NCI-H2196 treated with DMSO at 0.1 percent for 48 hours (cell line): ENCODE data around the gene ABTB1.
"Not testable (repeated sequence)": the region's sequence is repeated elsewhere in the genome, so short reads cannot be mapped to it uniquely, and the experiment has no call there.

Source experiments
- DNase-seq: peaks from one replicate; lab custom pipeline; 2025; ENCODE audit not compliant: unreplicated experiment; lab: John Stamatoyannopoulos, UW

Gene ABTB1

DNA sequence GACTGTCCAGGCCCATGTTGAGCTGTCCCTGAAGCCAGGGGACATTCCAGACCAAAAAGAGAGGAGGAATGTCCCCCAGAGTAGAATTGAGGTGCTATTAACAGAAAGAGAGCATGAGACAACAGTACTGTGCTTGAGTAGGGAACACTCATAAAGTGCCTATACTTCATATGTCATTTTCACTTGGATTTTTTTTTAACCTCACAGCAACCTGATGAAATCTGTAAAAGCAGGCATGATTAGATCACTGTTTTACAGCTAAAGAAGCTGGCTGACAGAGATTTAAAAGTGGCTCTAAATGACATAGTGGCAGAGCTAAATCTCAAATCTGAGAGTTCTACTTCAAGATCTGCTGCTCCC lies 24.9 kb upstream of the ABTB1 start:
- no peak for DNase-seq

DNA sequence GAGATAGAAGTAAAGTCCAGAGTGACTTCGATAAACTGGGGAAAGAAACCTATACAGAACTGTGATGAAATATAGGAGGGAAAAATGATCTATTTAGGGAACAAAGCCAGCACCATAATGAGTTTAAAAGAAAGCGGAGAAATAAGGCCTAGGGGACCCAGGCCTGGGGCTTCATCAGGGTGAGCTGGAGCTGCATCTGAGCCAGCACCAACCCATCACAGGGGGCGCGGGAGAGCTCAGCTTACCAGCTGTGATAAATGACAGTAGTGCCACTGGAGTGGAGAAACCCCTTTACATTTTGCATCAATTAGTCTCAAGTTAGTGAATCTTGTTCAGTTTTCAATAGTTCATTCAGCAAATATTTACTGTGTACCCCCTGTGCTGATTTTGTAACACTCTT lies 22.5 kb upstream of the ABTB1 start:
- DNase-seq, result no peak

DNA sequence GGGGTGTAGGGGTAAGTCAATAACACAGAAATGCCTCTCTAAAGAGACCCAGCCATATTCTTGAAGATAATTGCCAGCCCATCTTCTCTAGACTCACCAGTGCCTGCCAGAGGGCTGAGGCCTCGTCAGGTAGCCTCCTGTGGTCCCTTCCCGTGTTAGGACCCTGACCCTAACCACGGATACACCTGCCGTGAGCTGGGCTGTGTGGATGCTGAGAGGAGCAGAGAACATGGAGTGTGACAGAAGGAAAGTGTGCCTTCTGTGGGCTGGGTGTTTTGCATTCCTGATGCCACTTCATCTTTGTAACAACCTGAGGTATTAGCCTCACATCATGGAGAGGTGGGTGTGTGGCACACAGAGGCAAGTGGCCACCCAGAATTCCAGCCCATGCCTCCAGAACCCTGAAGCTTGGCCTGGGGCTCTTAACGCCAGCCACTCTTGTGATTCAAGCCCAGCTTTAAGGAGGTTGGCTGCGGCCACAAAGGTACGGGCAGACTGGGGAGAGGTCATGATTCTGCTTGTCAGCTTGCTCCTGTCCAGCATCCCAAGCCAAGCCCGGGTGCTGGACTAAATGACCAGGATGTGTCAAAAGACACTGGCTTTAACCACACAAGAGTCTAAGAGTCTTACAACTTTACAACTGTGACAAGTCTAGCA lies 21.1 kb upstream of the ABTB1 start:
- DNase-seq, result no peak

DNA sequence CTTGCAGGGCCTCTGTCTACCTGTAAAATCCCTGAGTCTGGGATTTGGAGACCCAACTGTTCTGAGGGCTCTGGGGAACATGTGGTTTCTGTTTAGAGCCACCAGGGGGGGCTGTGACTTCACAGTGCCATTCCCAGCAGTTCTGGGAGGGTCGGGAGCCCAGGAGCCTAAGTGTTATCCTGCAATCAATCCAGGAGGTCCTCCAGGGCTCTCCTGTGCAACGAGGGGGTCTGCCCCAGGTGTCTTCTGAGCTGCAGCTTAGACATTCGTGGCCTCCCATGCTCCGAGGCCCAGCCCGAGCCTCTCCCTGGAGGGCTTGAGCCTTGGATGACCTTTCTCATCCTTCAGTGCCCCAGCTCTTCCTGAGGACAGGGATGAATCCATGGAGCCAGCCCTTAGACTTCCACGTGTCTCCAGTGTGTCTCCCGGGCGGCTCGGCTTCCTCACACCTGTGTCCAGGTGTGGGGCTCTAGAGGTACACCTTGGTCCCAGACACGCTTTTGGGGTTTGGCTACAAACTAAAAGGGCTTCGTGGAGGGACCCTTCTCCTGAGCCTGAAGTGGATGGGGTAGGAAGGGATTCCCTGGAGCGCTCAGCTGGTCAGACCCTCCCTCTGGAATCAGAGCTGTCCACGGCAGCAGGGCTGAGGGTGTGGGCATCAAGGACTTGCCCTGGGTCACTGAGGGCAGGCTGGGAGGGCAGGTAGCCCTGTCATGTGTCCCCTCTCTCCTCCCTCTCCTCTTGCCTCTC lies 20.3 kb upstream of the ABTB1 start:
- peak; percentile 62 for DNase-seq

DNA sequence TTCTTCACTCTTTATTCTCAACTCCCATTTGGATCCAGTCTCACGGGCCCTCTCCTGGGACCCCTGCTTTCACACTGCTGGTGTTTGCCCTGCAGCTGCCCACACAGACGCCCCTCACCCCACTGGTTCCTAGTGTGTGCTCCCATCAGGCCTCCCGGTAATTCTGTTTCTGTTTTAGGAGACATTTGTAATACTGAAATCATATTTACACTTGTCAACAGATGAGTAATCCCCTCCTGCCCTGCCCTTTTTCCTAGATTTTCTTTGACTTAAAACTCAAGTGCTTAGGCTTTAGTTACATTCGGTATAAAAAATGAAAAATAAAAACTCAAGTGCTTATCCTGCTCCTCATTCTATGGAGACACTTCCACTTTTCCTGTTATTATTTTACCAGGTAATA lies 18.4 kb upstream of the ABTB1 start:
- DNase-seq, result no peak

DNA sequence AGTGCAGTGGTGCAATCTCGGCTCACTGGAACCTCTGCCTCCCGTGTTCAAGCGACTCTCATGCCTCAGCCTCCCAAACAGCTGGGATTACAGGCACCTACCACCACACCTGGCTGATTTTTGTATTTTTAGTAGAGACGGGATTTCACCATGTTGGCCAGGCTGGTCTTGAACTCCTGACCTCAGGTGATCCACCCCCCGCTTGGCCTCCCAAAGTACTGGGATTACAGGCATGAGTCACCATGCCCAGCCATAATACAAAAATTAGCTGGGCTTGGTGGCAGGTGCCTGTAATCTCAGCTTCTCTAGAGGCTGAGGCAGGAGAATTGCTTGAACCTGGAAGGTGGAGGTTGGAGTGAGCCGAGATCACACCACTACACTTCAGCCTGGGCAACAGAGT lies 17.8 kb upstream of the ABTB1 start:
- not testable (repeated sequence) for DNase-seq

DNA sequence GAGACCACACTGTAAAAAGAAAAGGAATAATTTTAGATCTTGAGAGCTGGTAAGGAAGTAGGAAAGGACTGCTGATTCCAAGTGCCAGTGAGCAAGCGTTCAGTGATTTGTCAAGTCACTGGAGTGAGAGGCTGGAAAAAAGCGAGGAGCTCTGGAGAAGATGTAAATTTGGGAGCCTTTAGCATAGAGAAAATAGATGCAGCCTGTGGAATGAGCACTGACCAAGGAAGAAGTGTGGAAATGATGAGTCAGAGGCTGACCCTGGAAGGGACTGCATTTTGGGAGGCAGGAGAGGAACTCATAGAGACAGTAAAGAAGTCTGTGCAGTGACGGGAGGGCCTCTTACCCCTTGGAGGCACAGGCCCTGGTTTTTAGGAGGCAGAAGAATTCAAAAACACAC lies 17.1 kb upstream of the ABTB1 start:
- DNase-seq, result no peak

DNA sequence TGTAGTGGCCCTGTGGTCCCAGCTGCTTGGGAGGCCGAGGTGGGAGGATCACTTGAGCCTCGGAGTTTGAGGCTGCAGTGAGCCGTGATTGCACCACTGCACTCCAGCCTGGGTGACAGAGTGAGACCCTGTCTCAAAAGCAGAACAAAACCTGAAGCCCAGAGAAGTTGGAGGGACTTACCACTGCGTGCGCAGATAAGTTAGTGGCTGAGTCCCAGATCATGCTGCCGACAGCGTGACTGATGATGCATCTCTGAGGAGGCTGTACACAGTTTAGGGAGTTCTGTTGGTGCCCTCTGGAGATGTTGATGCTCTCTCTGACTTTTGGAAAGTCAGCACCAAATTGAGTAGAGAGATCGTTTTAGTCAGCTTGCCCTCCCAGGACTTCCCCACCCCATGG lies 15.8 kb upstream of the ABTB1 start:
- no peak for DNase-seq

DNA sequence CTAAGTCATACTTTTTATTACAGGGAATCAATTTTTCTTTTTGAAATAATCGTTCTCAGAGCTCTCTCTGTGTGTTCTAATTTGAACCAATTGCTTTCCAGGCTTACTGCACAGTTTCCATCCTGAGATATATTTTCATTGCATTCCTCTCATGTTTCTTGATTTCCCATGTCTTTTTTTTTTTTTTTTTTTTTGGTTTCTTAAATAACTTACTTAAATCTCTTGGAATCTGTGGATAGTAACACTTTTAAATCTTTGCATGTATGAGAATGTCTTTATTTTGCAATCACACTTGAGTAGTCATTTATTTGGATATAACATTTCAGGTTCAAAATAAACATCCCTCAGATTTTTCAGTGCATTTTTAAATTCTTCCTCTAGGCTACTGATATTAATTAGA lies 14.5 kb upstream of the ABTB1 start:
- no peak for DNase-seq

DNA sequence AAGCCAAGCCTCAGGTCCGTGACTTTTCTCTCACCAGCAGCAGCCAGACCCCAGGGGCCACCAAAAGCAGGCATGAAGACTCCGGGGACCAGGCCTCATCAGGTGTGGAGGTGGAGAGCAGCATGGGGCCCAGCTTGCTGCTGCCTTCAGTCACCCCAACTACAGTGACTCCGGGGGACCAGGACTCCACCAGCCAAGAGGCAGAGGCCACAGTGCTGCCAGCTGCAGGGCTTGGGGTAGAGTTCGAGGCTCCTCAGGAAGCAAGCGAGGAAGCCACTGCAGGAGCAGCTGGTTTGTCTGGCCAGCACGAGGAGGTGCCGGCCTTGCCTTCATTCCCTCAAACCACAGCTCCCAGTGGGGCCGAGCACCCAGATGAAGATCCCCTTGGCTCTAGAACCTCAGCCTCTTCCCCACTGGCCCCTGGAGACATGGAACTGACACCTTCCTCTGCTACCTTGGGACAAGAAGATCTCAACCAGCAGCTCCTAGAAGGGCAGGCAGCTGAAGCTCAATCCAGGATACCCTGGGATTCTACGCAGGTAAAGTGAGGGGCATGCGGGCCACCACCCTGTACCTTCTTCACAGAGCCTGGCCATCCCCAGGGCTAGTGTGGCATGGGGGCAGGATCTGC lies 12.0 kb upstream of the ABTB1 start:
- no peak for DNase-seq

DNA sequence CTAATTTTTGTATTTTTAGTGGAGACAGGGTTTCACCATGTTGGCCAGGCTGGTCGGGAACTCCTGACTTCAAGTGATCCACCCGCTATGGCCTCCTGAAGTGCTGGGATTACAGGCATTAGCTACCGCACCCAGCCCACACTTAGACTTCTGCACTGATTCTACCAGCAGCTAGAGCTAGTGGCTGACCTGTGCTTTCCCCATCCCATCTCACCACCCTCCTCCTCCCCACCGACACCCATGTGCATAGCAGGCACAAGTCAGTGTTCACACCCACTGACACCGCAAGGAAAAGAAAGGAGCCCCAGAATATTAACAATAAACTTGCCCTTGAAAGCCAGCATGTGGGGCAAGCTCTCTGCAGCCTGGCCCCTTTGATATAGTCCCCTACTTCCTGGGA lies 11.2 kb upstream of the ABTB1 start:
- DNase-seq, result no peak

DNA sequence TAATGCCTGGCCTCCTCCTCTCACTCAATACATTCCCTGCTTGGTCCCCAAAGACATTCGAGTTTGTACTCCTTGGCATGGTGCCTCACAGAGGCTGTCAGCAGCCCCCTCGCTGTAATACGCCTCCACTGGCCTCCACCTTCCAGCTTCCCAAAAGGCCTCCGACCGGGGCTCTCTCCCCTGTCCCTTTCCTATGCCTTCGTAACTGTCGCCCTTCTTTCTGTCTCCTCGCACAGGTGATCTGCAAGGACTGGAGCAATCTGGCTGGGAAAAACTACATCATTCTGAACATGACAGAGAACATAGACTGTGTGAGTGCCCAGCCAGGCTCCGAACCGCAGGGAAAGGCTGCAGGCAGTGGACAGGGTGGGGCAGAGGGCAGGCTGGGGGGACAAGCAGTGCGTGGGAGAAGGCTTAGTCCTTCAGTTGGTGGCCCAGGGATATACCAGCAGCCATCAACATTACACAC lies 10.7 kb upstream of the ABTB1 start:
- DNase-seq, result no peak

DNA sequence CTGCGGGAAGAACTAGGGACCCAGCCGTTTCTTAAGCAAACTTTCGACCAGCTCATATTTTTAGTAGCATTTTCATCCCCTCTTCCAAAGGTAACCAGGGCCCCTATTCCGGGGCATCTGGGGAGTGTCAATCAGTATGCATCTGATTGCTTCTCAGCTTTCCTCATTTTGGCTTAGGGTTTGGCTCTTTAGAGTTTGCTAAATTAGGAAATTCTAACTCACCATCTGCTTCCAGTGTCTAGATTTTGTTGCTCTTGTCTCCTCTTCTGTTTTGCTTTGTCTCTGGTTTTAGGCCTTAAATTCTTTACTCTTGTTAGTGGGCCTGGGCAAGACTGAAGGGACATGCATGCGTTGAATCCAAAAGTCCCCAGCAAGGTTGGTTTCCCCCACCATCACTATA lies 9.6 kb upstream of the ABTB1 start:
- no peak for DNase-seq

DNA sequence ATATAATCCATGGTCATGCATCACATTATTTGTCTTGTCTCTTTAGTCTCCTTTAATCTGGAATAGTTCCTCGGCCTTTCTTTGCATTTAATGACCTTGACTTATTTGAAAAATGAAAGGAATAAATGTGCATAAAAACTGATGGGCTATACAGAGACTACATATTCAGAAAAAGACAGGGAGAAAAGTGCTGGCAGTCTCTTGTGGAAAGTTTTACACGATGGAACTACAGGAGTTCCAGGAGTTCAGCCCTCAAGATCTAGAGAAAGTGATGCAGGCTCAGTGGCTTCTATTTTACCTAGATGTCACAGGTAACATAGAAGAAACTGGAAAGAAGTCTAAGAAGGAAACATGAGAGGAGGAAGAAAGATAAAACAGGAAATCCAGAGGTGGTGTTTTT lies 7.6 kb upstream of the ABTB1 start:
- DNase-seq, result no peak

DNA sequence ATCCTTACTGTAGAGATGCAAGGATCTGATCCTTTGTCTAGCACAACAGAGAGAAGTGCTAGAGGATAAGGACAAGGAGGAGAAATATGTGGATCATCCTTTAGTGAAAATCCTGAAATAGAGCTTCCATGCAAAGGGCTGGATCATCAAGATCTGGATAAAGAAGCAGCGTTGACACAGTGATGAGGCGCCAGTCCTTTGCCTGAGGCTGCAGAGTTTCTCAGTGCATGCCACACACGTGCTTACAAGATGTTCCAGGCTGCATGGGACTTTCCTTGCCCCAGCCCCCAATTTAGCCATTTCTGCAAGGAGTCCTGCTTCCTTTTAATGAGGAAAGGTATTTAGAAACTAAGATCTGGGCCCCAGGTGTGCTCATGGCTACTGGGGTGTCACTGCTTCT lies 7.2 kb upstream of the ABTB1 start:
- no peak for DNase-seq

DNA sequence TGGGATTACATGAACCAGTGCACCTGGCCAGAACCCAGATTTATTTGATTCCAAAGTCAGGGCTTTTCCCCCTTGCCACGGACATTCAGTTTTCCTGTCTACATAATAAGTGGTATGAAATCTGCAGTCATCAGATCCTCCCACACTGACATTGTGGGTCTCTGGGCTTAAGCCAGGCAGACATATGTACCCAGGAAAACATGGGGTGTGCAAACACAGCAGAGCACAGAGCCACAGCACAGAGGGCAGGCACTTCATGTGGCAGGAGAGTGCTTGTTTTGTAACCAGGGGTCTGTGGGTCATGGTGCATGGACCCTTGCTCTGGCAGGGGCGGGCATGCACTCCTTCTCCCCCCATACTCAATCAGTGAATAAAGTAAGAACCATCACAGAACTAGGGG lies 6.1 kb upstream of the ABTB1 start:
- DNase-seq, result no peak

DNA sequence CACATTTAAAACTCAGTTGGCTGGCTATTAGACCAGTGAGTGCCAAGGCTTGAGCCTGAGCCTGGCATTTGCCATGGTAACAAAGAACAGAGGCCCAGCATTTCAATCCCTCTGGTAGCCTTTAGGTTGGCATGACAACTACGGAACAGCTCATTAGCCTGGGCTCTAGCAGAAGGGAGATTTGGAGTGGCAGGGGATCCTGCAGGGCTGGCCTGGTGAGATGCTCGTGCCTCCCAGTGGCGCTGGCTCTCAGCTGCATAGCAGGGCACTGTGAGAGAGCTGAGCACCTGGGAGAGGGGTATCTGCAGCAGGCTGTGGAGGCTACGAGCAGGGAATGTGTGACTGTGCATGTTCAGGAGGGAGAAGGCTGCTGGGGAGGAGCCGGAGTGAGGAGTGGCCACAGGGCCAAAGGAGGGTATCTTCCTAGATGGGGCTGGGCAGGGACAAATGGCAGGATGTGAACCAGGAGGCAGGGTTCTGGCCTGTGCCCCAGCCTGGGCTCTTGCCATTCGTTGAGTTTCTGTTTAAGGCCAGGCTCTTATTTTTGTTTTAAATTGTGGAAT lies 5.6 kb upstream of the ABTB1 start:
- DNase-seq, result no peak

DNA sequence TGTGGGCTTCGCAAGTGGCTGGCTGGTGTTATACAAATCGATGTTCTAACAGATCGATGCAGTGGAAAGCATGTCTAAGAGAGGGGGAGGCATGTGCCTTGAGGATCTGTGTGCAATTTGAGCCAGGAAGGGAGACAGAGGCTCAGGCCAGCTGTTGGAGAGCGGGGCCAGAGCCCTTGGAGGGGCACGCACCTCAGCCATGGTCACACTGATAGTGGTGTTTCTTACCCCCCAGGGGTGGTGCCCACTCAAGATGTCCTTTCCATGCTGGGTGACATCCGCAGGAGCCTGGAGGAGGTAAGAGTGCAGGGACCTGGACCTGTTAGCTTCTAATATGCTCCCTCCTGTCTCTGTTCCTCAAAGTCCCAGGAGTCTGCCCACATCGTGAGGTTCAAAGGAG lies 3.8 kb upstream of the ABTB1 start:
- DNase-seq, result no peak

DNA sequence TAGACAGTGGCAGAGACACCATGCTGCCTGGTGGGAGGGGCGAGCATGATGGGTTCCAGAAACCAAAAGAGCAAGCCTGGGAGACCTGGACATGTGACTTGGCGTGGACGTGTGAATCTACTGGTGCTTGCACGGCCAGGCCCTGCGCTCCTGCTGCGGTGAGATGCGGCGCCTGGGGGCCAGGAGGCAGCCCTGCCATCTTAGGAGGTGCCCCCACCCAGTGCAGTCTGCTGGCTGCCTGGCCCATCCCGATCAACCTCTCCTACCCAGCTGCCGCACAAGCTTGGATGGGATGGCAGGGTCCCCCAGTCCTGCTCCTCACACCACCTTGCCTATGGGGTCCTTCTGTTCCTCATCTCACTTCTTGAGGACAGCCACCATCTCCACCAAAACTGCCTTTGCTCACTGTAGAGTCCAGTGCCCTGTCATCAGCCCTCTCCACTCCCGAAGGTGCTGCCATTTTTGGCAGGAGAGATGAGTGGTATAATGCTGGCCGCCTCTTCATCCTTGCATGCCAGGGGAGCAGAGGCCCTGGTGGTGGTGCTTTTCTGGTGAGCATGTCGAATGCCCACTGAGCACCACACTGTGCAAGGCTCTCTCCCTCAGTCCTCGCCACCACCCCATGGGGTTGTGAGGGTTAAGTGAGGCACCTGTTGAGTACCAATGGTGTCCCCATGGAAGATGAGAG lies 3.1 kb upstream of the ABTB1 start:
- DNase-seq, result no peak

DNA sequence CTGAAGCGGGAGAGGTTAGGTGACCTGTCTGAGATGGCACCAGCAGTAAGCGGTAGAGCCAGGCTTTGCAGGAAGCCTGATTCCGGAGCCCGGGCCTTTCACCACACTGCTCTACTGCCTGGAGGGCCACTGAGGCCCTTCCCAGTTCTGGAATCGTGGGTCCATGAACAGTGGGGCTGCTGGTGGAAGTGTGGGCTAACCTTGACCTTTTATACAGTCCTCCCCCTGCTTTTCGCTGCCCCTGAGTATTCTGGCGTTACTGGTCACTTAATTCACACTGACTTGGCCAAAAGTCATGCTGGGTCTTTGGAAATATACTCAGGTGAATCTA lies 2.6 kb upstream of the ABTB1 start:
- no peak for DNase-seq

DNA sequence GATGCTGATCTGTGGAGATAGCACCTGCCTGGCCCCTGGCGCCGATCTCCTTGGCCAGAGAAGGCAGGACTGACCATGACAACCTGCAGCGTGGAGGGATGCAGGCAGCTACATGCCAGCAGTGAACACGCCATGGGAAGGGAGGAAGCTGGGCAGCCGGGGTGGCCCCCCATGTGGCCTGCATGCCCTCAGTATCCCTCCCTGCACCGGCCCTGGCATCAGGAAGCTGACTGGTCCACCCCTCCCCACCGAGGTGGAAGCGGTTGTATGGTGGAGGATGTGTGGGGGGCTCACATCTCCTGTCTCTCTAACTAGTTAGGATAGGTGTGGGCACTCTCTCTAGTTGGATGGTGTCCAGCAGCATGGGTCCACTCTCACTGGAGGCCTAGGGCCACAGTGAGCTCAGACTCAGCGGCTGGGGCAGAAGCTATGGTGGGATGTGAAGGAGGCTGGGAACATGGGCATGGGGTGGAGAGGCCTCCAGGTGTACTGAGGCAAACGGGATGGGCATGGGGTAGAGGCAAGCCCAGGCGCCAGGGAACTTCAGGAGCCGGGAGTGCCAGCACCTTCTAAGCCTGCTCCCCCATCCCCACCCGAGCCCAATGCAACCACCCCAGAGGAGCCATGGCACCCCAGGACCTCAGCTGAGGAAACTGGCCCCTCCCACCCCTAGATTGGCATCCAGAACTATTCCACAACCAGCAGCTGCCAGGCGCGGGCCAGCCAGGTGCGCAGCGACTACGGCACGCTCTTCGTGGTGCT lies 1.8 kb upstream of the ABTB1 start:
- no peak for DNase-seq
